NCI-H774 (cell line): ENCODE data around the gene KANTR.
A peak's percentile ranks its signal among the peaks of the same experiment; 100 is the strongest.

Experiments
- DNase-seq: peaks from one replicate; lab custom pipeline; 2025; lab: John Stamatoyannopoulos, UW

KANTR gene

GRCh38 chrX:53093748-53094581, at the start of gene KANTR:
TSS of gene KANTR (plus strand) at chrX:53094142. CDS start at chrX:53124273, 30,131 bp downstream.
- peak; percentile 86 for DNase-seq

GRCh38 chrX:53044995-53045394, 48.9 kb upstream of the KANTR start:
- no peak for DNase-seq

GRCh38 chrX:53047228-53047627, 46.7 kb upstream of the KANTR start:
- no peak for DNase-seq

- peak; percentile 33 for DNase-seq
Measured at GRCh38 chrX:53048169-53049126, 45.5 kb upstream of the KANTR start, which contains the start of gene GPR173. TSS of gene GPR173 (plus strand) at chrX:53048789. CDS start at chrX:53076622, 27,833 bp downstream.

- no peak for DNase-seq
Measured at GRCh38 chrX:53049127-53049517, 44.8 kb upstream of the KANTR start.

GRCh38 chrX:53050841-53051240, 43.1 kb upstream of the KANTR start:
- no peak for DNase-seq

GRCh38 chrX:53055244-53055849, 38.6 kb upstream of the KANTR start:
- DNase-seq: no peak

GRCh38 chrX:53056292-53056691, 37.6 kb upstream of the KANTR start:
- DNase-seq: no peak

- no peak for DNase-seq
Measured at GRCh38 chrX:53065104-53065503, 28.8 kb upstream of the KANTR start.

- DNase-seq: no peak
Measured at GRCh38 chrX:53071064-53071463, 22.9 kb upstream of the KANTR start.

- DNase-seq: peak; percentile 68
Measured at GRCh38 chrX:53071604-53072417, 22.1 kb upstream of the KANTR start.

GRCh38 chrX:53072418-53073114, 21.4 kb upstream of the KANTR start:
- no peak for DNase-seq

- DNase-seq: peak; percentile 45
Measured at GRCh38 chrX:53073115-53073586, 20.8 kb upstream of the KANTR start.

- no peak for DNase-seq
Measured at GRCh38 chrX:53075011-53075410, 18.9 kb upstream of the KANTR start.

GRCh38 chrX:53076671-53077070, 17.3 kb upstream of the KANTR start:
- DNase-seq: no peak

GRCh38 chrX:53077207-53078197, 16.4 kb upstream of the KANTR start:
- no peak for DNase-seq

GRCh38 chrX:53078943-53079342, 15.0 kb upstream of the KANTR start:
- no peak for DNase-seq

GRCh38 chrX:53080628-53081580, 13.0 kb upstream of the KANTR start:
- DNase-seq: no peak
